HG03354 (cell line): ENCODE results near the gene LRRC14B.
"Not testable (repeated sequence)": the region's sequence is repeated elsewhere in the genome, so short reads cannot be mapped to it uniquely, and the experiment has no call there.

Experiments
- ATAC-seq: cut with Tn5 transposase; IDR thresholded peaks from one replicate; pipeline ENCODE4 v1.9.1; 2021; ENCODE audit warnings: mild to moderate bottlenecking; ENCODE audit not compliant: unreplicated experiment, poor library complexity, severe bottlenecking

The LRRC14B gene

DNA sequence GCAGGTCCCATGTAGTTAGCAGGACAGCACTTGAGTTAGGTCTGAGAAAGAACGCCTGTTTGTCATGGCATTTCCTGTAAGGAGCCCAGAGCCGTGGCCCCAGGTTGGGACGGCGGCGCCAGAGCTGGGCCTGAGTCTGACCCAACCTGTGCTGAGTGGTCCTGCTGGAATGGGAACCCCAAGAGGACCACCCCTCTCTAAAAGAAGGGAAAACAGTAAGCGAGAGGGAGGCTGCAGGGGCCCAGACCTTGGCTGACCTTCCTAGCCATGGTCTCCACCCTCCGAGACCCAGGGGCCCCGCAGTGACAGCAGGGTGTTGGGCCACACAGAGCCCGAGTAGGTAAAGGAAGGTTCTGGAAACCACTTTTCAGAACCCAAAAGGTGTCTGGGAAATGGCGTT, 1.8 kb upstream of the LRRC14B start:
- ATAC-seq, result no peak

DNA sequence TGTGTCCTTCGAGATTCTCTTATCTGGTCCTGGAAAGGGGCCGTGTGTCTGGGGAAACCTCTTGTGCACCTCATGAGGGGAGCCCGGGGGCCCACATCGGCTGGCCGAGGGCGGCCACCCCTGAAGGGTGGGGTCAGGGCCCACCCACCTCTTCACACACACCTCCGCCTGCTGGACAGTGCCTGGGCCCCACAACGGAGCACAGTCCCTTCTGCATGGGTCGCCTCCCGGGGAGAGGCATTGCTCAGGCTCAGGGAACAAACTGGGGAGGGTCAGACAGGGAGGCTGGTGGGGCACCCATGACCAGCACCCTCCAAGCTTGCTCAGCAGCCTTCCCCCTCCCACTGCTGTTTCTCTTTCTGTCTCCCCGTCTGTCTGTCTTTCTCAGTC, 1.3 kb upstream of the LRRC14B start:
- no peak for ATAC-seq

DNA sequence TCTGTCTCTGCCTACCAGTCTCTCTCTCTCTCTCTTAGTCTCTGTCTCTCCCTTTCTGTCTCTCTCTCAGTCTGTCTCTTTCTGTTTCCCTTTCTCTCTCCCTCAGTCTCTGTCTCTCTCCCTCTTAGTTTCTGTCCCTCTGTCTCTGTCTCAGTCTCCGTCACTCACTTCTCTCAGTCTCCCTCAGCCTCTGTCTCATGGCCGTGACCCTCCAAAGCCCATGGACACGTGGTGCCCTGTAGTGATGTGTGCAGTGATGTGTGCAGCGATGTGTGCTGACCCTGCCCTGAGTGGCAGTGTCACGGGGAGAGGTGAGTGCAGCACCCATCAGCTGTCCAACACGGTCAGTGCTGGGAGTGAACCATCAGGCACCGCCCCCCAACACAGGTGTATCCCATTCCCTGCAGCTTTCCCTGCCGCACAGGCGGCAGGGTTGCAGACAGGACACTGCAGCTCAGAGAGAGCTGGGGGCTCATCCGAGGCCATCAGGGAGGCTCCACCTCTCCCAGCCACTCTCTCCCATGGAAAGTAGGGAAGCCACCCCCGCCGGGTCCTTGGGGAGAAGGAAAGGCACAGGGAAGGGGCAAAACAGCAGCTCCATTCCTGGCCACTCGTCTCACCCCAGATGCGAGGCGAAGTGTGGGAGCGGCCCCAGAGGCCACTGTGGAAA, 794 bp upstream of the LRRC14B start:
- ATAC-seq, result peak; percentile 27

DNA sequence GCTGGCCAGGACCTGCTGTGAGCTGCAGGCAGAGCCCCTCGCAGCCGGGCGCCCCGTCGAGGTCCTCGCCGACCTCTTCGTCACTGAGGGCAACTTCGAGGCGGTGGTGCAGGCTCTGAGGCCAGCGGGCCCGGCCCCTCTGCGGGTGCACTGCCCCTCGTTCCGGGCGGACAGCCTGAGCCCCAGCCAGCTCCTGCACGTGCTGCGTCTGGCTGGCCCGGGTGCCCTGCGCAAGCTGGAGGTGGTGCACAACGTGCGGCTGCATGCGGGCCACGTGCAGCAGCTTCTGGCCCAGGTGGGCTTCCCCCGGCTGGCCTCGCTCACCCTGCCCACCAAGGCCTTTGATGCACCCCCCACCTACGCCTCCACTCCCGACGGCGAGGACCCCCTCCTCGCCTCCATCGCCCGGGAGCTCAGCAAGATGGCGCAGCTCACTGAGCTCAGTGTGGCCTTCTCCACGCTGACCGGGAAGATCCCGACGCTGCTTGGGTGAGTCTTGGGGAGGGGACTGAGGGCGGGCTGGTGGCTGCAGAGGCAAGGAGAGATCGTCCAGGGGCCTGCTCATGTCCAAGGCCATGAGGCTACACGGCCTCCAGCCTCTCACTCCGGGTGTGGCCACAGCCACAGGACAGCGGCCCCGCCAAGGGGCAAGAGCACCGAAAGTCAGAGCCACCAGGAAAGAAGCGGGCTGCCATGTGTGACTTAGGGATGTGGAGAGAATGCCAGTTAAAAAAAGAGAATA, 825 bp downstream of the LRRC14B start:
- no peak for ATAC-seq

DNA sequence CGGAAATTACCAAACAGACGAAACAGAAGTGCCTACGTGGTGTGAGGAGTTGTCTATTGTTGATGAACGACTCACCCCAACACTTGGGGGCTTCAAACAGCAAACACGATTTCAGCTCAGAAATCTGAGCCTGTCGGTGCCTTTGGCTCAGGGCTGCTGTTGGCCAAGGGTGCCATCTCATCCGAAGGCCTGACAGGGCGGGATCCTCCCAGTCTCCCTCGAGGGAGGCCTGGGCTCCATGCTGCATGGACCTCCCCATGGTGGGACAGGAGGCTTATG, 1.3 kb downstream of the LRRC14B start:
- ATAC-seq, result no peak

DNA sequence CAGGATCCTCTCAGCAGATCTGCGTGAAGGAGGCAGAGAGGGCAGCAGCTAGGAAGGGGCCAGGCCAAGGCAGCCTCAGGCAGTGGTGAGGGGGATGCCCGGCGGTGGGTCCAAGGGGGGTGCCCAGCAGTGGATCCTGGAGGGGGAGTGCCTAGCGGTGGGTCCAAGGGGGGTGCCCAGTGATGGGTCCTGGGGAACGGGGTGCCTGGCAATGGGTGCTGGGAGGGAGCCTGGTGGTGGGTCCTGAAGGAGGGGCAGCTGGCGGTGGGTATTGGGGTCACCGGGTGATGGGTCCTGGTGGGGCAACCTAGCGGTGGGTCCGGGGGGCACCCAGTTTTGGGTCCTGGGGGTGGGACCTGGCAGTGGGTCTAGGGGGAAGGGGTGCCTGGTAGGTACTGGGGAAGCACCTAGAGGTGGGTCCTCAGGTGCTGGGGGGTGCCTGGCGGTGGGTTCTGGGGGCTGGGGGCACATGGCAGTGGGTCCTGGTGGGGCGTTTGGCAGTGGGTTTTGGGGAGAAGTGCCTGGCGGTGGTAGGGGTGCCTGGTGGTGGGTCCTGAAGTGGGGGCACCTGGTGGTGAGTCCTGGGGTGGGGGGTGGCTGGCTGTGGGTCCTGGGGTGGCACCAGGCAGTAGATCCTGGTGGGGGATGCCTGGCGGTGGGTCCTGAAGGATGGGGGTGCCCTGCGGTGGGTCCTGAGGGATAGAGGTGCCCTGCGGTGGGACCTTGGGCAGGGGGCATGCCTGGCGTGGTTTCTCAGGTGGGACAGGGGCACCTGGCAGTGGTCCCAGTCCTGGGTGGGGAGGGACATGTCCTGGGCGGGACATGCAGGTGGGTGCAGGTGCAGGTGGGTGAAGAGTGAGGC, 1.9 kb downstream of the LRRC14B start:
- no peak for ATAC-seq

DNA sequence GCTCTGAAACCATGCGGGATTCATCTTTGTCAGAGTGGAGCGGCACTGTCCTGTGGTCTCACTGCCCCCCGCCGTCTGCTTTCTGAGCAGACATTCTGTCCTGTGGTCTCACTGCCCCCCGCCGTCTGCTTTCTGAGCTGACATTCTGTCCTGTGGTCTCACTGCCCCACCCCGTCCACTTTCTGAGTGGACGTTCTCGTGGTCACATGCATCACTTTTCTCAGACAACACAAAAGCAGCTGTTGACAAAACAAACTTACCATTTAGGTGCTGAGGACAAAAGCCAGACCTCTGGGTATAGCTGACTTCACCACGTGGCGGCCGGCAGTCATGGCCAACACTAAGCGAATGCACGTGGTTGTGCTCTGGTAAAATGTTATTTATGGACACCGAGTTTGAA, 2.8 kb downstream of the LRRC14B start:
- no peak for ATAC-seq

DNA sequence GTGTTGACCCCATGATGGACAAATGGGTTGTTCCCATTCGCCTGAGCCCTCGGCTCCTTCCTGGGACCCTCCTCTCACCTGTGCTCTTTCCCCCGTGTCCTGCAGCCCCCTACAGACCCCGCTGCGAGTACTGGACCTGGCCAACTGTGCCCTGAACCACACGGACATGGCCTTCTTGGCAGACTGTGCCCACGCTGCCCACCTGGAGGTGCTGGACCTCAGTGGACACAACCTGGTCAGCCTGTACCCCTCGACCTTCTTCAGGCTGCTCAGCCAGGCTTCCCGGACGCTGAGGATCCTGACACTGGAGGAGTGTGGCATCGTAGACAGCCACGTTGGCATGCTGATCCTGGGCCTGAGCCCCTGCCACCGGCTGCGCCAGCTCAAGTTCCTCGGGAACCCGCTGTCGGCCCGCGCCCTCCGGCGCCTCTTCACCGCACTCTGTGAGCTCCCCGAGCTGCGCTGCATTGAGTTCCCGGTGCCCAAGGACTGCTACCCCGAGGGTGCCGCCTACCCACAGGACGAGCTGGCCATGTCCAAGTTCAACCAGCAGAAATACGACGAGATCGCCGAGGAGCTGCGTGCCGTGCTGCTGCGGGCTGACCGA, 3.4 kb downstream of the LRRC14B start:
- ATAC-seq, result no peak

DNA sequence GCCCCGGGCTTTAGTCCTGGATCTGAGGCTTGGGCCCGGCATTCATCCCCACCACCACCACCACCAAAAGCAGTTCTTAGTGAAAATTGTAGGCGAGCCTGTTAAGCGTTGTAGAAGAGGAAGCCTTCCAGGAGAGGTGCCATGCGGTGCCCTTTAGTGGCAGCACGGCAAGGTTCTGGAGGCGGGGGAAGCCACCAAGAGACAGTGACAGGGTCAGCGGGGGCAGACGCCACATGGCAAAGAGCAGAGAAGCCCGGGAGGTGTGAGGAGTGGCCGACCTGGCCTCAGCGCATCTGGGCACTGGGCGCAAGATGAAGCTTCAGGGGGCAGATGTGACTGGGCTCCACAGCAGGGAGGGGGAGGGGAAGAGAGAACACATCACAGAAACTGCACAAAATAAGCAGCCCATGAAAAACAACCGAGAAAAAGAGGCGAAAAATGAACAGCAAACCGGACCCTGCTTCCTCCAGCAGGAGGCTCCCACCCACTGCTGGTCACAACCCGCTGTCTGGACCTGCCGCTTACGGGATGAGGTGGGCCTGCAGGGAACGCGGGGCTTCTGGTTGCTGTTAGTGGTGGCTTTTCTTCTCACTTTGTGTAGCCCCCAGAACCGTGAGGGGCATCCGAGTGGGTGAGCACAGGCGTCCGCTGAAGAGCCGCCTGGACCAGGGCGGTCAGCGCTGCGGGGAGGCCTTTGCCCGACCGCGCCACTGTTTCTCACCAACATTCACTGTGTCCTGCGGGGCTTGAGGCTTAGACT, 4.3 kb downstream of the LRRC14B start:
- ATAC-seq, result no peak

DNA sequence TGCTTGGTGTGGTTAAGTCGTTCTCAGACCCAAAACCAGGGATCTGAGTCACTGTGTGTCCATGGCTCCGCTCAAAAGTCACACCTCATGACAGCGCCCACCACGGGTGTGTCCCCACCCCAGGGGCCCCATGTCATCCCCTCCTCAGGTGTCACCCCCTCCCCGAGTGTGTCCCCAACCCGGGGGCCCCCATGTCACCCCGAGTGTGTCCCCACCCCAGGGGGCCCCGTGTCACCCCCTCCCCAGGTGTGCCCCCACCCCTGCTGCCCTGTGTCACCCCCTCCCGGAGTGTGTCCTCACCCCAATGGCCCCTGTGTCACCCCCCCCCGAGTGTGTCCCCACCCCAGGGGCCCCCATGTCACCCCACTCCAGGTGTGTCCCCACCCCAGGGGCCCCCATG, 5.1 kb downstream of the LRRC14B start:
- no peak for ATAC-seq

DNA sequence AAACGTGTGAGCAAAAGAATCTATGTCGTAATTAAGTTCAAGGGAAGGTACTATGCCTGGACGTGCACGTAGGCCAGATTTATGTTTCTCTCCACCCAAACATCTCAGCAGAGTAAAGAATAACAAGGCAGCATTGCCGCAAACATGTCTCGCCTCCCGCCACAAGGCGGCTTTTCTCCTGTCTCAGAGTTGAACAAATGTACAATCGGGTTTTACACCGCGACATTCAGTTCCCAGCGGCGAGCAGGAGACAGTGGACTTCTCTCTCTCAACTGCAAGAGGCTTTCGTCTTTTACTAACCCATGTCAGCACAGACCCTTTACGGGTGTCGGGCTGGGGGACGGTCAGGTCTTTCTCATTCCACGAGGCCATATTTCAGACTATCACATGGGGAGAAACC, 5.7 kb downstream of the LRRC14B start:
- ATAC-seq, result not testable (repeated sequence)

DNA sequence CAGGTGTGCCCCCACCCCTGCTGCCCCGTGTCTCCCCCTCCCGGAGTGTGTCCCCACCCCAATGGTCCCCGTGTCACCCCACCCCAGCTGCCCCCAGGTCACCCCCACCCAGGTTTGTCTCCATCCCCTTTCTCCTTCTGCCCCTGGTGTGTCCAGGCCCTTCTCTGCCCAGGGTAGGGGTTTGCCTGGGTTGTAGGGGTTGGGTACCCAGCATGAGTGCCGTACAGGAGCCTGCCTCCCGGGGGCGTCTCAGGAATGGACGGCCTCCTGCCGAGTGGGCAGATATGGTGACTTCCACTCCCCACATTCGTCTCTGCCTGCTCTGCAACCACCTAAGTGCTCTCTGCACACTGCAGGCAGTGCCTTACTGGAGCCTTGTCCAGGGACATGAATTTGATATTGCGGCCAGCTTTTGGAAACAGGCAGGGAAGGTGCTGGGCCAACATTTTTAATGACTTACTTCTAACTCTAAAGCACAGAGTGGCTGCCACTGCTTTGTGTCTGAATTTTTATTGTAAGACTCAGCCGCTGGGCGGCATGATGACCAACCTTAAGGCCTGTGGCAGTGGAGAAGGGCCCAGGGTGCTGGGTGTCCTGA, 6.7 kb downstream of the LRRC14B start:
- no peak for ATAC-seq

DNA sequence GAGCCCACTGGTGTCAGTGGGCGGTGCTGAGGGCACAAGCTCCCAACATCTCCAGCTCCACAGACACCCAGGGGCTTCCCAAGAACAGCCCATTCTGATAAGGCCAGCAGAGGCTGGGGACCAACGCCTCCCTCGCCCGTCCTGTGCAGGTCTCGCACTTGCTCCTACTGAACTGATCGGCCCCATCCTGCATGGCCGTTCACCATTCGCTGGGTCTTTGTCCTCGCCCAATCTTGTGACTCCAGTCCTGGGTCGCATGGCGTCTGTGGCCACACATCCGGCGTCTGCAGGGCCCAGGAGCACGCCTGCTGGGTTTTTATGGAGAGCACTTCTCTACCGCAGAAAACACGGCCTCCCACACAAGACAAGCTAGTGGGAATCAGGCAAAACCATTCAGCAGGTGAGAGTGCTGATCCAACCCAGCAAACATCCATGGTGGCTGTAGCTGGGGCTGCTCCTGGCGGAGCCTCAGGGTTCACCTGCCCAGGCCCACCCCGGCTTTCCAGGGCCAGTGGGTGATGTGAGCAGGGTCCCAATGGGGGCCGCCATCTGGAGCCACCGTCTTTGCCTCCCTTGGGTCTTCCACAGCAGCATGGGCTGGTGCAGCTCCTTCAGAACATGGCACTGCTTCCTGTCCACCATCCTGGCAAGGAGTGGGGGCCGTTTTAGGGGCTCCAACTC, 7.4 kb downstream of the LRRC14B start:
- ATAC-seq, result no peak

DNA sequence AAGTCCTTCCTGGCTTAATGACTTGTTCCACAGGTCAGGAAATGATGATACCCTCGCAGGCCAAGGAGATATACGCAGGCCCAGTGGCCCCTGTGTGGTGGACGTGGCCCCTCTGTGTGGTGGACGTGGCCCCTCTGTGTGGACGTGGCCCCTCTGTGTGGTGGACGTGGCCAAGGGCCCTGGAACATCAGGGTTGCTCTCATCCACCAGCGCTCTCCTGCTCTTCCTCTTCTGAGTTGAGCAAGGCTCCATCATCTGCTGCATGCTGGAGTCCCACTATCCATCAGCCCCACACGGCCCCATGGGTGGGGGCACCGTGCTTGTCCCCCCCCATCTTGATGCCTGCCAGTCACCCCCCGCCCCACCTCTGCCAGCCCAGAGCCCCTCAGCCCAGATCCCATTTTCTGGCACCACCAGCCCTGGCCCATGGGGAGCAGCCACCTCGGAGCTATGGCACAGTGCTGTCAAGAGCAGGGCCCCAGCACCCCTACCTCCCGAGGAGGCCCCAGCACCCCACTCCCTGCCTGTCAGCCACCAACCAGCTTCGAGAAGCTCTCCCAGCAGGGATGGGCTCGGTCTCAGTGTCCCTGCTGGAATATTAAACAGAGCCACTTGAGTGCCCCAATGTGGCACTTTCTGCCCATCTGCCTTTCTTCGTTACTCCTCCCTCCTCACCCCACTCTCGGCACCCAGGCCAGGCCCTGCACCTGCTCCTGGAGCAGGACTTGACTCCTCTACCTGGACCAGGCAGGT, 8.1 kb downstream of the LRRC14B start:
- ATAC-seq, result no peak

DNA sequence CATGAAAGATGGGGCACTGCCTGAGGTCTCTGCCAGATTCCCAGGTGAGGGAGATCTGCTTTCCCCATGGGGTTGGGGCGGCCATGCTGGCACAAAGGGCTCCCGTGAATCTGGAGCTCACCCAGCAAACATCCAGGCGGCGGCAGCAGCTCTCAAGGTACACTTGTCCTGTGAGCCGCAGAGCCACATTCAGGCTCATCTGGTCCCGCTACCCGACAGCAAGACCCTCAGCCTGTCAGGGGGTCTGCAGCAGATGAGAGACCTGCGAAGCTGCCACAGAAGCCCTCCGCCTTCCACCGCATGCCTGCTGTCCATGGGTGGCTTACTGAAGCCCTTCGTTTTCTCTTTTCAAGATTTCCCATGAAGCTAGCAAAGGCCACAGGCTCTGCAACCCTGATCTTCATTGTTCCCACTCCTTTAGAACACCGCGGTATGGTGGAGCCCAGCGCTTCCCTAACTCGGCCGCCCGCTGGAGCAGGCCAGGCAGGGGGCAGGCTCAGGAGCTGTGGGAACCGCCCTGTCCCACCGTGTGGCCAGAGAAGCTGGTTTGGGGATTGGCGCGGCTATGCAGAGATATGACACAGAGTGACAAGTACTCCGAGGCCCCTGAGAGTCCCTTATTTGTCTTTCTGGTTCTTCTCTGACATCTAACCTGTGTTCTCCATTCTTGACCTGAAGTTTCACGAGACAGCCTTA, 8.8 kb downstream of the LRRC14B start:
- no peak for ATAC-seq

DNA sequence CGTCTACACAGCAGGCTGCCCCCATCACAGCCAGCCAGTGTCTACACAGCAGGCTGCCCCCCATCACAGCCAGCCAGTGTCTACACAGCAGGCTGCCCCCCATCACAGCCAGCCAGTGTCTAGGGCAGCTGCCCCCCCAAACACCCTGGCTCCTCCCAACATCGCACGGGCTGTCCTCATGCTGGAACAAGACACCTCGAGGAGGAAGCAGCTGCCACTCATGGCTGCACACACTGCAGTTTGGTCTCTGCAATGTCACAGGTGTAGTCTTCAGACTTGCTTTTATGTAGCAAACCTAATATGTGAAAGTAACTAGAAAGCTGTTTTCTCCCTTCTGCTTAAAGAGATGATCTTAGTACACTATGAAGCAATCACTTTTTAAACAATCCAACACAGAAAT, 9.7 kb downstream of the LRRC14B start:
- no peak for ATAC-seq

DNA sequence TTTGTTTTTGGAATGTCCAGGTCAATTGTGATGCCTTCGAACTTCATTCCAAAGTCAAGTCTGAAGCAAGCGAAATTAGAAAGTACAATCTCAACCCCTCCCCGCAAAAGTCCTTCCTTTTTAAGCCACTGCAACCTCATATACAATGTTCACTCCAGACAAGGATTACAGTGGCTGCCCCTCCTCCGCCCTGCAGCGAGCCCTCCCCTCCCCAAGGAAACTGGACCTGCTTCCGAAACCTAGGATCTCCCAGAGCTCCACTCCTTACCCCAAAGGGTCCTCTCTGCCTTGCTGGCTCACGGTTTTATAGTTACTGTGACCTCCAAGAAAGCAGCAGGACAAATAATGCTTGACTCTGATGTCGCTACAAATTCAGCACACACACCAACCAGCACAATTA, 10.4 kb downstream of the LRRC14B start:
- no peak for ATAC-seq
